SK-N-SH (cell line): ENCODE results near the gene MAN2C1.

ENCODE experiments used
- FOXJ3 ChIP-seq: sonication (generic); formaldehyde crosslinking; IDR thresholded peaks from 2 replicates; pipeline ENCODE4 v1.5.1; 2020; ENCODE audit warnings: mild to moderate bottlenecking, missing genetic modification reagents
- POLR2AphosphoS5 ChIP-seq: IDR thresholded peaks from 2 replicates; pipeline ENCODE4 v1.6.1; 2012; ENCODE audit warnings: low read depth, low read length

DNA sequence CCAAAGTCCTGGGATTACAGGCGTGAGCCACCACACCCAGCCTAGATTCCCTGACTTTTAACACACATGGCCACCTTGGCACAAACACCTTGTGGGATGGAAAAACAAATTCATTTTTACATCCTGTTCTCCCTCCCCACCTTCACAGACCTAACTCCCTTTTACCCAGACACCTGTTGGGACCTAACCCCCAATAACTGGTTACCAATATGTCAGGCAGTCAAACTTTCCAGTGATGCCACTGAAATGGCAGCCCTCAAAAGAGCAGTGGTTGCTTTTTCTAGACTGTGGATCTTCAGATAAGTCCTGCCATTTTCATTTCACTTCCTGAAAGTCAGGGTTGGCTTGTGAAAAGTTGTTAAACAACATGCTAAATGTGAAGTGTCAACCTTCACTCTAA, 48.2 kb upstream of the MAN2C1 start:
- TF ChIP-seq FOXJ3 (no peak), POLR2AphosphoS5 (no peak)
